Activated naive CD8-positive, alpha-beta T cell treated with anti-CD3 and anti-CD28 coated beads, Interleukin-2, amount 10 ng/mL, durations not matched to agents 7 days and 5 days (primary cell): ENCODE measurements around the gene TAS2R50. TPM values are rescaled to one million over a fixed set of nuclear protein-coding genes. Genes with fewer than 3 reads are reported as not detected.

ENCODE experiments used
- ATAC-seq: fragments of 150-1000 bp; cut with Tn5 transposase; one replicate; pipeline ENCODE4 v1.10.0; 2021; ENCODE audit warnings: low read depth, moderate library complexity
- POLR2A ChIA-PET: fragments of 350-600 bp; sonication (Branson Sonifier 250); formaldehyde crosslinking; loops from one replicate; lab custom pipeline; 2021; ENCODE audit warnings: antibody characterized with exemption; lab: Charles Lee
- DNase-seq: peaks from one replicate; pipeline ENCODE4 v3.0.0; 2021
- H3K27ac Mint-ChIP-seq: one replicate; pipeline ENCODE4 v1.8.0; 2022; ENCODE audit warnings: mild to moderate bottlenecking, mixed read lengths
- H3K27me3 Mint-ChIP-seq: one replicate; pipeline ENCODE4 v1.8.0; 2022; ENCODE audit warnings: mild to moderate bottlenecking, moderate library complexity, mixed read lengths
- H3K36me3 Mint-ChIP-seq: one replicate; pipeline ENCODE4 v1.8.0; 2021; ENCODE audit warnings: mild to moderate bottlenecking, mixed read lengths
- H3K4me1 Mint-ChIP-seq: one replicate; pipeline ENCODE4 v1.8.0; 2021; ENCODE audit warnings: mixed read lengths
- H3K4me3 Mint-ChIP-seq: one replicate; pipeline ENCODE4 v1.8.0; 2022; ENCODE audit warnings: mild to moderate bottlenecking, moderate library complexity, mixed read lengths
- H3K9me3 Mint-ChIP-seq: one replicate; pipeline ENCODE4 v1.8.0; 2021; ENCODE audit warnings: mixed read lengths
- total RNA-seq, 2 experiments: library from RNA; stranded (reverse); gene quantifications; one replicate each; pipeline ENCODE4 v1.2.3, GENCODE V29; 2021

Gene TAS2R50
- total RNA-seq, 2 experiments from 2014 or later, result 1.1 to 1.4 TPM

GRCh38 chr12:10939163-10939562 lies 47.5 kb downstream of the TAS2R50 start, which contains the start of gene TAS2R14:
Gene TAS2R14, minus strand, starts transcription at chr12:10939263. Its CDS starts 56 bp downstream, at chr12:10939207.
- POLR2A ChIA-PET, result no interaction called here
- Mint-ChIP-seq H3K4me3 (no peak within 1 kb of the TSS), H3K4me1 (peaks cover 12% of the 10 kb centered on the region), H3K27ac (no peak within 1 kb of the TSS), H3K36me3 (peaks cover 5% of the 10 kb centered on the region), H3K9me3 (peaks cover 2% of the 10 kb centered on the region), H3K27me3 (no peaks in the 10 kb centered on the region)
- ATAC-seq, result no peak
- no peak for DNase-seq

- Mint-ChIP-seq H3K27ac (no peak overlapping the region), H3K9me3 (peaks cover under 1% of the 10 kb centered on the region), H3K36me3 (peaks cover 2% of the 10 kb centered on the region), H3K27me3 (no peaks in the 10 kb centered on the region), H3K4me1 (peaks cover under 1% of the 10 kb centered on the region), H3K4me3 (no peak overlapping the region)
- DNase-seq (no peak), ATAC-seq (no peak)
- POLR2A ChIA-PET, result no interaction called here
These were observed 50.2 kb downstream of the TAS2R50 start for GRCh38 chr12:10936506-10936905.

Other genes starting within 250 kb of the TAS2R50 start
- gene TAS2R7, start 184.3 kb downstream of the TAS2R50 start, total RNA-seq, result not detected
- gene TAS2R8, start 179.6 kb downstream of the TAS2R50 start, total RNA-seq, result not detected
- gene TAS2R9, start 176.7 kb downstream of the TAS2R50 start, total RNA-seq, result under 1 TPM in 1 of 2 experiments, not detected in 1; 0.28 TPM
- under 1 TPM; 0.48 to 0.58 TPM for gene TAS2R10, start 160.6 kb downstream of the TAS2R50 start, total RNA-seq
- gene PRR4, start 137.4 kb downstream of the TAS2R50 start, total RNA-seq, result 1 to 10 TPM; 1.2 to 1.6 TPM
- 10 to 100 TPM; 18.5 to 22.4 TPM for gene PRH1, start 102.7 kb downstream of the TAS2R50 start, total RNA-seq
- gene TAS2R13, start 77.3 kb downstream of the TAS2R50 start, total RNA-seq, result 1 to 10 TPM; 1.0 to 1.3 TPM
- not detected for gene PRH2, start 57.7 kb downstream of the TAS2R50 start, total RNA-seq
- gene TAS2R14, start 47.6 kb downstream of the TAS2R50 start, total RNA-seq, result 1 to 10 TPM; 2.5 to 2.6 TPM
- 1 to 10 TPM; 1.2 to 2.0 TPM for gene TAS2R20, start 11.4 kb upstream of the TAS2R50 start, total RNA-seq
- gene TAS2R19, start 35.7 kb upstream of the TAS2R50 start, total RNA-seq, result 1 to 10 TPM; 2.1 to 2.2 TPM
- 1 to 10 TPM; 2.9 TPM for gene TAS2R31, start 44.5 kb upstream of the TAS2R50 start, total RNA-seq
- gene TAS2R46, start 75.4 kb upstream of the TAS2R50 start, total RNA-seq, result 1 to 10 TPM; 1.2 to 1.4 TPM
- under 1 TPM; 0.39 to 0.54 TPM for gene TAS2R43, start 105.4 kb upstream of the TAS2R50 start, total RNA-seq
- gene TAS2R30, start 147.7 kb upstream of the TAS2R50 start, total RNA-seq, result 1 to 10 TPM; 3.1 to 3.3 TPM
- 10 to 100 TPM; 10.1 to 10.3 TPM for gene SMIM10L1, start 184.3 kb upstream of the TAS2R50 start, total RNA-seq
- not detected for gene TAS2R42, start 200.0 kb upstream of the TAS2R50 start, total RNA-seq